Lung (tissue), 12 donors: ENCODE measurements around the gene HSBP1L1. TPM values are rescaled to one million over a fixed set of nuclear protein-coding genes. Genes with fewer than 3 reads are reported as not detected.

ENCODE experiments used
- ATAC-seq: fragments of 200-7000 bp; cut with Tn5 transposase; one replicate; pipeline ENCODE4 v1.9.1; 2020; ENCODE audit warnings: moderate number of reproducible peaks; ENCODE audit not compliant: insufficient read depth, low FRiP score
- DNase-seq, 3 donors: peaks; one replicate each; pipeline ENCODE4 v3.0.0-alpha.2; 2013 to 2017
- H3K27ac ChIP-seq, 2 donors: one replicate each; pipeline ENCODE4 v1.5.1; 2013; ENCODE audit warnings: mild to moderate bottlenecking in 2 of 2, moderate library complexity in 2 of 2, control low read depth in 1 of 2, inconsistent platforms in 1 of 2, low read depth in 1 of 2, low read length in 1 of 2
- H3K27me3 ChIP-seq, 3 donors: one replicate each; pipeline ENCODE4 v1.5.1; 2013; ENCODE audit warnings: low read length in 2 of 3; ENCODE audit not compliant: control insufficient read depth in 3 of 3, insufficient read depth in 3 of 3
- H3K36me3 ChIP-seq, 4 donors: one replicate each; pipeline ENCODE4 v1.5.1; 2013; ENCODE audit warnings: low read length in 4 of 4, mild to moderate bottlenecking in 1 of 4, moderate library complexity in 1 of 4; ENCODE audit not compliant: control insufficient read depth in 4 of 4, insufficient read depth in 4 of 4
- H3K4me1 ChIP-seq, 5 donors: one replicate each; pipeline ENCODE4 v1.5.1; 2013; ENCODE audit warnings: low read length in 5 of 5, mild to moderate bottlenecking in 2 of 5, moderate library complexity in 1 of 5; ENCODE audit not compliant: control insufficient read depth in 5 of 5, insufficient read depth in 5 of 5
- H3K4me3 ChIP-seq: one replicate; pipeline ENCODE4 v1.5.1; 2013; ENCODE audit warnings: mild to moderate bottlenecking, control low read depth, moderate library complexity
- H3K9ac ChIP-seq, 2 donors: one replicate each; pipeline ENCODE4 v1.5.1; 2013; ENCODE audit warnings: low read length in 2 of 2, control low read depth in 1 of 2; ENCODE audit not compliant: insufficient read depth in 1 of 2
- H3K9me3 ChIP-seq, 4 donors: one replicate each; pipeline ENCODE4 v1.5.1; 2013; ENCODE audit warnings: low read length in 3 of 4, mild to moderate bottlenecking in 1 of 4, moderate library complexity in 1 of 4; ENCODE audit not compliant: control insufficient read depth in 4 of 4, insufficient read depth in 3 of 4
- WGBS, 2 donors: extraction: QIAGEN DNeasy Blood & Tissue Kit; methylation state at CpG; one replicate each; pipeline ENCODE4 v1.1.7; 2013; 5-methylcytosine and 5-hydroxymethylcytosine counted together
- polyA plus RNA-seq, 2 donors: library from polyadenylated mRNA; stranded (reverse); fragments of 200-250 nt; gene quantifications; one replicate each; pipeline ENCODE4 v1.2.1, GENCODE V29; 2013
- total RNA-seq, 2 donors: library from RNA; depleted of rRNA in 1 of 2; stranded (reverse); fragments of >200 nt in 1 of 2; gene quantifications; one replicate each; pipeline ENCODE4 v1.2.1, GENCODE V29; 2014 to 2021
- TF ChIP-seq, protein P1 (sequence below): IDR thresholded peaks from 2 replicates; pipeline ENCODE4 v1.5.1; 2012; ENCODE audit warnings: mild to moderate bottlenecking; ENCODE audit errors: control extremely low read depth, extremely low read depth
- donor health status: control.
- donor health status: control.
- donor health status: Bipolar disorder and iron deficiency.
- donor health status: healthy.
- donor health status: DM: yes; HTN: yes; CAD: no.

The HSBP1L1 gene
- total and polyA plus RNA-seq, 4 donors: 23.2 to 80.9 (median 34.3) TPM

DNA sequence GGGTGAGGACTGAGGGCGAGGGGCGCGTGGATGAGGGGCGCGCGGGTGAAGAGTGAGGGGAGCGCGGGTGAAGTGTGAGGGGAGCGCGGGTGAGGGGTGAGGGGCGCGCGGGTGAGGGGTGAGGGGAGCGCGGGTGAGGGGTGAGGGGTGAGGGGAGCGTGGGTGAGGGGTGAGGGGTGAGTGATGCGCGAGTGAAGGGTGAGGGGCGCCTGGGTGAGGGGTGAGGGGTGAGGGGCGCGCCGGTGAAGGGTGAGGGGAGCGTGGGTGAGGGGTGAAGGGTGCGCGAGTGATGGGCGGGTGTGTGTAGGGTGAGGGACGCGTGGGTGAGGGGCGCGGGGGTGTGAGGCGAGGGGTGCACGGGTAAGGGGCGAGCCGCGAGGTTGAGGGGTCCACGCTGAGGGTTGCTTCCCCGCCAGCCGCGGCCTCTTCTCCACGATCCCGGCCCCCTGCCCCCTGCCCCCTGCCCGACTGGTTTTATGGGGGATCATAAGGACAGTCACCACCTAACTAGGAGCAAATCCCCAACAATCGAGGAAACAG is 11.9 kb upstream of the HSBP1L1 start:
- peak overlapping the region; percentile 49 for H3K4me3 ChIP-seq
- no peak for DNase-seq
- H3K27me3 ChIP-seq: no peaks in the 10 kb centered on the region
- ATAC-seq: no peak
- H3K36me3 ChIP-seq: peaks cover 0 to 6% (median 2%) of the 10 kb centered on the region in 4 donors
- 31 to 49% methylated on average over 31 to 43 of the region's 43 CpGs for WGBS, 2 donors
- H3K9ac ChIP-seq: no peak overlapping the region
- TF ChIP-seq, protein P1, sequence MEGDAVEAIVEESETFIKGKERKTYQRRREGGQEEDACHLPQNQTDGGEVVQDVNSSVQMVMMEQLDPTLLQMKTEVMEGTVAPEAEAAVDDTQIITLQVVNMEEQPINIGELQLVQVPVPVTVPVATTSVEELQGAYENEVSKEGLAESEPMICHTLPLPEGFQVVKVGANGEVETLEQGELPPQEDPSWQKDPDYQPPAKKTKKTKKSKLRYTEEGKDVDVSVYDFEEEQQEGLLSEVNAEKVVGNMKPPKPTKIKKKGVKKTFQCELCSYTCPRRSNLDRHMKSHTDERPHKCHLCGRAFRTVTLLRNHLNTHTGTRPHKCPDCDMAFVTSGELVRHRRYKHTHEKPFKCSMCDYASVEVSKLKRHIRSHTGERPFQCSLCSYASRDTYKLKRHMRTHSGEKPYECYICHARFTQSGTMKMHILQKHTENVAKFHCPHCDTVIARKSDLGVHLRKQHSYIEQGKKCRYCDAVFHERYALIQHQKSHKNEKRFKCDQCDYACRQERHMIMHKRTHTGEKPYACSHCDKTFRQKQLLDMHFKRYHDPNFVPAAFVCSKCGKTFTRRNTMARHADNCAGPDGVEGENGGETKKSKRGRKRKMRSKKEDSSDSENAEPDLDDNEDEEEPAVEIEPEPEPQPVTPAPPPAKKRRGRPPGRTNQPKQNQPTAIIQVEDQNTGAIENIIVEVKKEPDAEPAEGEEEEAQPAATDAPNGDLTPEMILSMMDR: no peak
- H3K4me1 ChIP-seq: peaks cover 4 to 26% (median 11%) of the 10 kb centered on the region in 5 donors
- no peaks in the 10 kb centered on the region for H3K9me3 ChIP-seq
- H3K27ac ChIP-seq: peak overlapping the region in 1 of 2 donors; percentile 57

DNA sequence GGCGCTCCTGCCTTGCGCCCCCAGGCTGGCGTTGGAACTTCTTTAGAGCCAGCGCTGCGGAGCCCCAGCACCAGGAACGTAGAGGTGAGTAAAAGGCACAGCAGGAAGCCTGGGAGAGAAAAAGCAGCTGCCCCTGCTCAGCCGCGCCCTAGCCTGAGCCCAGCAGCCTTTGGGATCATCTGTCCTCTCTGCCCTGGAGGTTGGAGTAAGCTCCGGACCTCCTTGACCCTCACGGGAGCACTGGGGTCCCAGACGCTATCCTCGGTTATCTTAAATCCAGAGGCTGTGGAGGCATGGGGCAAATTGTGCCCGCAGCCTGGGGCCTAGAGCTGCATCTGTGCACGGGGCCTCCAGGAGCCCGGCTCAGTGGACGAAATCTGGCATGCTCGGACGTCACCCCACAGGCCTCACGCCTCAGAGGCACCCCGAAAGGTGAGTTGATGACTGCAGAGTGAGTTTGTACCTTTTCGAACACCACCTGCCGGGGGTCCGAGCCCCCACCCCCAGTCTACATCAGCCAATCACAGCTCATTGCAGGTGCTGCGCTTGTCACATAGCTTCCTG is 11.4 kb upstream of the HSBP1L1 start:
- Histone ChIP-seq H3K36me3 (peaks cover 0 to 4% (median 2%) of the 10 kb centered on the region in 4 donors), H3K9me3 (no peaks in the 10 kb centered on the region), H3K27ac (peak overlapping the region in 1 of 2 donors; percentile 28), H3K4me1 (peaks cover 4 to 21% (median 11%) of the 10 kb centered on the region in 5 donors), H3K27me3 (no peaks in the 10 kb centered on the region), H3K9ac (no peak overlapping the region), H3K4me3 (no peak overlapping the region)
- ATAC-seq (no peak), DNase-seq (no peak)
- TF ChIP-seq, protein P1: no peak
- 94% methylated on average over 24 of the region's 24 CpGs for WGBS, 2 donors

DNA sequence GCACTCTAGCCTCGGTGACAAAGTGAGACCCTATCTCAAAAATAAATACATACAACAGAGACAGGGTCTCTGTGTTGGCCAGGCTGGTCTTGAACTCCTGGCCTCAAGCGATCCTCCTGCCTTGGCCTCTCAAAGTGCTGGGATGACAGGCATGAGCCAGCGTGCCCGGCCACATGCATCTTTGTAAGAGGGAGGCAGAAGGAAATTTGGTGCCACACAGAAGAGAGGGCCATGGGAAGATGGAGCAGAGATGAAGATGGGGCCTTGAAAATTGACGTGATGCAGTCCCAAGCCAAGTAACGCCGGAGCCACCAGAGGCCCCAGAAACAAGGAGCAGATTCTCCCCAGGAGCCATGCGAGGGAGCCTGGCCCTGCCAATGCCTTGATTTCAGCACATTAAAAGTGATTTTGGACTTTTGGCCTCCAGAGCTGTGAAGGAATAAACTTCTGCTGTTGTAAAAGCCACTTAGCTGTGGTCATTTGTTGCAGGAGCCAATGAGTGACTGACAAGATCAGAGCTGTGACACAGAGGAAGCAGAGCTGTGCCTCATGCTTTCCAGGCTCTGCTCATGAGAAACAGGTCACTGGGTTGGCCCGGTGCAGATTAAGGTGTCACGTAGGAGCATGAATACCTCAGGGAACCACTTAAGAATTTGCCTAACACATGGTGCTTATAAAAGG is 10.3 kb upstream of the HSBP1L1 start:
- TF ChIP-seq, protein P1: no peak
- H3K9ac ChIP-seq: peak overlapping the region in 1 of 2 donors; percentile 47
- peak overlapping the region in 1 of 2 donors; percentile 86 for H3K27ac ChIP-seq
- peaks cover 0 to under 1% (median 0%) of the 10 kb centered on the region in 4 donors for H3K36me3 ChIP-seq
- H3K4me1 ChIP-seq: peaks cover 4 to 14% (median 10%) of the 10 kb centered on the region in 5 donors
- 72 to 92% methylated on average over 10 of the region's 10 CpGs for WGBS, 2 donors
- ATAC-seq: no peak
- H3K27me3 ChIP-seq: no peaks in the 10 kb centered on the region
- H3K9me3 ChIP-seq: no peaks in the 10 kb centered on the region
- peak in 2 of 3 donors; percentile 41 to 62 for DNase-seq
- no peak overlapping the region for H3K4me3 ChIP-seq
